Osteoblast (primary cell): Measurements from ENCODE around the gene ZFPL1. TPM values are rescaled to one million over a fixed set of nuclear protein-coding genes. Genes with fewer than 3 reads are reported as not detected.

ENCODE experiments used
- DNase-seq: peaks from one replicate; pipeline ENCODE4 v3.0.0; 2011; ENCODE audit warnings: low spot score, mixed read lengths; ENCODE audit not compliant: insufficient read length; ENCODE audit errors: missing footprints
- H2AFZ ChIP-seq: 2 replicates; pipeline ENCODE4 v1.6.0; 2011; ENCODE audit warnings: mild to moderate bottlenecking, low read length
- H3K27ac ChIP-seq: 2 replicates; pipeline ENCODE4 v1.5.1; 2011; ENCODE audit warnings: mild to moderate bottlenecking, low read depth, low read length, moderate library complexity
- H3K27me3 ChIP-seq: 2 replicates; pipeline ENCODE4 v1.6.0; 2012; ENCODE audit warnings: mild to moderate bottlenecking, control low read depth, inconsistent platforms, low read length, moderate library complexity; ENCODE audit not compliant: insufficient read depth
- H3K36me3 ChIP-seq: 2 replicates; pipeline ENCODE4 v1.5.1; 2011; ENCODE audit warnings: mild to moderate bottlenecking, low read length, control low read depth, moderate library complexity; ENCODE audit not compliant: insufficient read depth
- H3K4me1 ChIP-seq: 2 replicates; pipeline ENCODE4 v1.5.1; 2011; ENCODE audit warnings: mild to moderate bottlenecking, low read length, control low read depth, moderate library complexity; ENCODE audit not compliant: insufficient read depth
- H3K4me2 ChIP-seq: 2 replicates; pipeline ENCODE4 v1.6.0; 2011; ENCODE audit warnings: mild to moderate bottlenecking, low read length; ENCODE audit not compliant: insufficient read depth
- H3K4me3 ChIP-seq: fragments of 200-600 bp; sonication (generic); 3 replicates; pipeline ENCODE4 v1.5.1; 2012; ENCODE audit warnings: mild to moderate bottlenecking, low read length, inconsistent platforms; ENCODE audit not compliant: insufficient read depth
- H3K79me2 ChIP-seq: 2 replicates; pipeline ENCODE4 v1.6.0; 2012; ENCODE audit warnings: mild to moderate bottlenecking, low read length, control low read depth, inconsistent platforms; ENCODE audit not compliant: insufficient read depth
- H3K9me3 ChIP-seq: 2 replicates; pipeline ENCODE4 v1.5.1; 2011; ENCODE audit warnings: low read depth, low read length, control low read depth
- H4K20me1 ChIP-seq: 2 replicates; pipeline ENCODE4 v1.6.0; 2012; ENCODE audit warnings: mild to moderate bottlenecking, low read length, control low read depth; ENCODE audit not compliant: insufficient read depth
- CTCF ChIP-seq: IDR thresholded peaks from 2 replicates; pipeline ENCODE4 v1.5.1; 2011; ENCODE audit warnings: mild to moderate bottlenecking, low read depth, low read length, moderate library complexity; ENCODE audit errors: extremely low read depth
- total RNA-seq: library from RNA; depleted of rRNA; stranded (reverse); fragments of >200 nt; gene quantifications from 2 replicates; pipeline ENCODE4 v1.2.3, GENCODE V29; 2012

ZFPL1 gene
- total RNA-seq, 1 donor = 39.4 TPM

GRCh38 chr11:65090628-65091027, 6.6 kb downstream of the ZFPL1 start:
- no peaks in the 10 kb centered on the region for H3K9me3 ChIP-seq
- H3K4me3 ChIP-seq = no peak overlapping the region
- H3K27me3 ChIP-seq = no peaks in the 10 kb centered on the region
- H2AFZ ChIP-seq = no peak overlapping the region
- TF ChIP-seq CTCF = no peak
- peaks cover 36% of the 10 kb centered on the region for H3K36me3 ChIP-seq
- H3K27ac ChIP-seq = no peak overlapping the region
- no peak overlapping the region for H3K4me2 ChIP-seq
- peaks cover under 1% of the 10 kb centered on the region for H3K4me1 ChIP-seq
- peak; percentile 30 for DNase-seq
- no peaks in the 10 kb centered on the region for H4K20me1 ChIP-seq
- H3K79me2 ChIP-seq = peaks cover 5% of the 10 kb centered on the region

- DNase-seq = no peak
- Histone ChIP-seq H3K36me3 (no peaks in the 10 kb centered on the region), H3K27ac (no peak overlapping the region), H2AFZ (peak overlapping the region; percentile 92), H3K9me3 (no peaks in the 10 kb centered on the region), H3K79me2 (peaks cover 22% of the 10 kb centered on the region), H3K27me3 (no peaks in the 10 kb centered on the region), H3K4me3 (peak overlapping the region; percentile 78), H3K4me2 (peak overlapping the region; percentile 78), H4K20me1 (peaks cover 2% of the 10 kb centered on the region), H3K4me1 (peaks cover 5% of the 10 kb centered on the region)
- TF ChIP-seq CTCF = no peak
These were observed 11.4 kb downstream of the ZFPL1 start for GRCh38 chr11:65095427-65095826.

GRCh38 chr11:65095974-65096806, 12.2 kb downstream of the ZFPL1 start, which contains the start of gene VPS51:
Gene VPS51 (plus strand): TSS chr11:65096214. CDS start chr11:65096251, 37 bp downstream.
- H3K4me3 ChIP-seq = peak within 1 kb of the TSS; percentile 78
- no peaks in the 10 kb centered on the region for H3K9me3 ChIP-seq
- peak within 1 kb of the TSS; percentile 61 for H3K27ac ChIP-seq
- no peaks in the 10 kb centered on the region for H3K36me3 ChIP-seq
- H3K4me2 ChIP-seq = peak within 1 kb of the TSS; percentile 78
- peak within 1 kb of the TSS; percentile 92 for H2AFZ ChIP-seq
- peak; percentile 97 for DNase-seq
- no peaks in the 10 kb centered on the region for H3K27me3 ChIP-seq
- peaks cover 5% of the 10 kb centered on the region for H3K4me1 ChIP-seq
- no peak for TF ChIP-seq CTCF
- H3K79me2 ChIP-seq = peaks cover 22% of the 10 kb centered on the region
- H4K20me1 ChIP-seq = peaks cover 2% of the 10 kb centered on the region

GRCh38 chr11:65096926-65097325, 12.9 kb downstream of the ZFPL1 start:
- H3K79me2 ChIP-seq = peaks cover 22% of the 10 kb centered on the region
- H4K20me1 ChIP-seq = peaks cover 5% of the 10 kb centered on the region
- H3K27ac ChIP-seq = no peak overlapping the region
- H2AFZ ChIP-seq = no peak overlapping the region
- H3K36me3 ChIP-seq = no peaks in the 10 kb centered on the region
- TF ChIP-seq CTCF = no peak
- peak; percentile 58 for DNase-seq
- peaks cover 8% of the 10 kb centered on the region for H3K4me1 ChIP-seq
- no peaks in the 10 kb centered on the region for H3K9me3 ChIP-seq
- peak overlapping the region; percentile 78 for H3K4me2 ChIP-seq
- no peaks in the 10 kb centered on the region for H3K27me3 ChIP-seq
- H3K4me3 ChIP-seq = peak overlapping the region; percentile 78
